Measurements from ENCODE around the gene ARHGEF10L.

DNA sequence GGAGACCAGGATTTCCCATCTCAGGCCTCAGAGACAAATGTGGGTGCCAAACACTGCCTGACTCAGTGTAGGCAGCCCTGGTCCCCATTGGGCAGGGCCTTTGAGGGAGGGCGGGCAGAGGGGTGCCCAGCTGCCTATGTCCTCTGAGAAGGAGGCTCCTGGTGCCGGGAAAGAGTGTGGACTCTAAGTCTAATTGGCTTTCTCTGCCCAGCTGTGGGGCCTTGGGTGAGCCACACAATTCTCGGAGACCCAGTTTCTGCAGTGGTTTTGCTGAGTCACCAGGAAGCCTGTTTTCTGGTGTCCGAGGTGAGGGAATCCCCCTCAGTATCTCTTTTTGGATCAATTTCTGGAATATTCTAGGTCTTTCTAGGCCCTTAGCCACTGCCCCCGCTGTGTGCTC, 180.4 kb downstream of the ARHGEF10L start:
- TF ChIP-seq, protein P1, sequence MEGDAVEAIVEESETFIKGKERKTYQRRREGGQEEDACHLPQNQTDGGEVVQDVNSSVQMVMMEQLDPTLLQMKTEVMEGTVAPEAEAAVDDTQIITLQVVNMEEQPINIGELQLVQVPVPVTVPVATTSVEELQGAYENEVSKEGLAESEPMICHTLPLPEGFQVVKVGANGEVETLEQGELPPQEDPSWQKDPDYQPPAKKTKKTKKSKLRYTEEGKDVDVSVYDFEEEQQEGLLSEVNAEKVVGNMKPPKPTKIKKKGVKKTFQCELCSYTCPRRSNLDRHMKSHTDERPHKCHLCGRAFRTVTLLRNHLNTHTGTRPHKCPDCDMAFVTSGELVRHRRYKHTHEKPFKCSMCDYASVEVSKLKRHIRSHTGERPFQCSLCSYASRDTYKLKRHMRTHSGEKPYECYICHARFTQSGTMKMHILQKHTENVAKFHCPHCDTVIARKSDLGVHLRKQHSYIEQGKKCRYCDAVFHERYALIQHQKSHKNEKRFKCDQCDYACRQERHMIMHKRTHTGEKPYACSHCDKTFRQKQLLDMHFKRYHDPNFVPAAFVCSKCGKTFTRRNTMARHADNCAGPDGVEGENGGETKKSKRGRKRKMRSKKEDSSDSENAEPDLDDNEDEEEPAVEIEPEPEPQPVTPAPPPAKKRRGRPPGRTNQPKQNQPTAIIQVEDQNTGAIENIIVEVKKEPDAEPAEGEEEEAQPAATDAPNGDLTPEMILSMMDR (conservative IDR thresholded peaks at IDR 0.05; ENCODE audit: low read depth, low read length) = no peak
- no peak for TF ChIP-seq EZH2 (IDR thresholded peaks at IDR 0.05; ENCODE audit: low read length, unreplicated experiment)
- TF ChIP-seq EZH2phosphoT487 (IDR thresholded peaks at IDR 0.05; ENCODE audit: borderline replicate concordance, low read length) = no peak

All from PC-3 (cell line).